Retinal pigment epithelial cell (primary cell): ENCODE measurements around the gene GREM1.

Experiments used
- DNase-seq: peaks from one replicate; pipeline ENCODE4 v3.0.0-alpha.2; 2010; ENCODE audit warnings: low read depth
- H3K4me3 ChIP-seq: 2 replicates; pipeline ENCODE4 v1.5.1; 2011; ENCODE audit warnings: mild to moderate bottlenecking, low read length, control low read depth, moderate library complexity
- CTCF ChIP-seq: conservative IDR thresholded peaks from 2 replicates; pipeline ENCODE4 v1.5.1; 2011; ENCODE audit warnings: low read depth, low read length, control low read depth, inconsistent platforms

The GREM1 gene

GRCh38 chr15:32733281-32733680 lies 15.5 kb downstream of the GREM1 start:
- no peak overlapping the region for H3K4me3 ChIP-seq
- no peak for TF ChIP-seq CTCF
- DNase-seq: no peak

GRCh38 chr15:32735989-32736700 lies 18.3 kb downstream of the GREM1 start:
- TF ChIP-seq CTCF: no peak
- DNase-seq: no peak
- no peak overlapping the region for H3K4me3 ChIP-seq

GRCh38 chr15:32736701-32737061 lies 18.9 kb downstream of the GREM1 start:
- TF ChIP-seq CTCF: no peak
- no peak overlapping the region for H3K4me3 ChIP-seq
- no peak for DNase-seq

- DNase-seq: no peak
- no peak for TF ChIP-seq CTCF
- no peak overlapping the region for H3K4me3 ChIP-seq
Observed at GRCh38 chr15:32737304-32737703, 19.5 kb downstream of the GREM1 start.

- H3K4me3 ChIP-seq: no peak overlapping the region
- no peak for DNase-seq
- no peak for TF ChIP-seq CTCF
Observed at GRCh38 chr15:32738666-32739065, 20.9 kb downstream of the GREM1 start.

- H3K4me3 ChIP-seq: no peak overlapping the region
- no peak for DNase-seq
- no peak for TF ChIP-seq CTCF
Observed at GRCh38 chr15:32739522-32740063, 21.8 kb downstream of the GREM1 start.

- no peak overlapping the region for H3K4me3 ChIP-seq
- TF ChIP-seq CTCF: no peak
- no peak for DNase-seq
Observed at GRCh38 chr15:32743411-32744140, 25.8 kb downstream of the GREM1 start.
